ENCODE results near the gene NUMBL.

Gene NUMBL

GRCh38 chr19:40683437-40683836, 7.0 kb downstream of the NUMBL start:
- H2BK15ac ChIP-seq (ENCODE audit: low read depth, poor library complexity, severe bottlenecking): no peak overlapping the region
- no peak overlapping the region for H3K18ac ChIP-seq (ENCODE audit: low read depth in 1 of 2, low read length in 2 of 2)
- peaks cover 21% of the 10 kb centered on the region for H3K79me1 ChIP-seq (replicated peaks; ENCODE audit: low read length, poor library complexity, severe bottlenecking)
- H2BK5ac ChIP-seq (ENCODE audit: low read depth, low read length, poor library complexity, severe bottlenecking): no peak overlapping the region
- H3K4ac ChIP-seq (ENCODE audit: low read depth in 1 of 2, low read length in 2 of 2): no peak overlapping the region
- no peak overlapping the region for H4K8ac ChIP-seq (ENCODE audit: low read length)
- H3K9ac ChIP-seq (ENCODE audit: low read length): no peak overlapping the region
- peaks cover 5% of the 10 kb centered on the region for H3K4me1 ChIP-seq (ENCODE audit: control insufficient read depth, insufficient read depth, low read depth, low read length)
- H3K9me3 ChIP-seq (ENCODE audit: control insufficient read depth, low read length): no peaks in the 10 kb centered on the region
- no peak overlapping the region for H2AK5ac ChIP-seq (ENCODE audit: low read length, severe bottlenecking)
- H3K27ac ChIP-seq (ENCODE audit: low read length, poor library complexity, severe bottlenecking): no peak overlapping the region
- H2BK12ac ChIP-seq (ENCODE audit: low read length in 2 of 2): no peak overlapping the region
- H3K36me3 ChIP-seq (ENCODE audit: control insufficient read depth in 1 of 2, insufficient read depth in 2 of 2, low read depth in 1 of 2, low read length in 2 of 2): peaks cover 71 to 77% of the 10 kb centered on the region in 2 experiments
- no peak overlapping the region for H2BK120ac ChIP-seq (ENCODE audit: low read depth, low read length)
- no peak overlapping the region for H3K23ac ChIP-seq (ENCODE audit: low read length in 2 of 2)
- H3K14ac ChIP-seq (ENCODE audit: low read length in 2 of 2): no peak overlapping the region
- no peaks in the 10 kb centered on the region for H3K27me3 ChIP-seq (ENCODE audit: control insufficient read depth in 1 of 2, insufficient read depth in 1 of 2, low read length in 2 of 2)
- no peak overlapping the region for H3K4me3 ChIP-seq (ENCODE audit: insufficient read depth in 1 of 2, low read depth in 1 of 2, low read length in 2 of 2)
- DNase-seq: no peak
- H4K91ac ChIP-seq (ENCODE audit: low read length): no peak overlapping the region
- WGBS: 96% methylated on average over 9 of the region's 9 CpGs
- no peak overlapping the region for H3K4me2 ChIP-seq (ENCODE audit: low read length, poor library complexity, severe bottlenecking)
- no peak overlapping the region for H2AFZ ChIP-seq (ENCODE audit: low read depth, low read length)

- Histone ChIP-seq H3K27me3 (ENCODE audit: control insufficient read depth in 1 of 2, insufficient read depth in 1 of 2, low read length in 2 of 2) (no peaks in the 10 kb centered on the region), H4K8ac (ENCODE audit: low read length) (no peak overlapping the region), H4K91ac (ENCODE audit: low read length) (no peak overlapping the region), H2BK12ac (ENCODE audit: low read length in 2 of 2) (no peak overlapping the region), H2BK15ac (ENCODE audit: low read depth, poor library complexity, severe bottlenecking) (no peak overlapping the region), H3K9me3 (ENCODE audit: control insufficient read depth, low read length) (no peaks in the 10 kb centered on the region), H3K36me3 (ENCODE audit: control insufficient read depth in 1 of 2, insufficient read depth in 2 of 2, low read depth in 1 of 2, low read length in 2 of 2) (peaks cover 80 to 86% of the 10 kb centered on the region in 2 experiments), H3K9ac (ENCODE audit: low read length) (no peak overlapping the region), H3K23ac (ENCODE audit: low read length in 2 of 2) (no peak overlapping the region), H3K4me1 (ENCODE audit: control insufficient read depth, insufficient read depth, low read depth, low read length) (peaks cover 2% of the 10 kb centered on the region), H3K14ac (ENCODE audit: low read length in 2 of 2) (no peak overlapping the region), H3K27ac (ENCODE audit: low read length, poor library complexity, severe bottlenecking) (no peak overlapping the region), H3K4ac (ENCODE audit: low read depth in 1 of 2, low read length in 2 of 2) (no peak overlapping the region), H3K4me2 (ENCODE audit: low read length, poor library complexity, severe bottlenecking) (no peak overlapping the region), H2AK5ac (ENCODE audit: low read length, severe bottlenecking) (no peak overlapping the region), H2AFZ (ENCODE audit: low read depth, low read length) (no peak overlapping the region), H2BK120ac (ENCODE audit: low read depth, low read length) (no peak overlapping the region), H2BK5ac (ENCODE audit: low read depth, low read length, poor library complexity, severe bottlenecking) (no peak overlapping the region), H3K4me3 (ENCODE audit: insufficient read depth in 1 of 2, low read depth in 1 of 2, low read length in 2 of 2) (no peak overlapping the region), H3K18ac (ENCODE audit: low read depth in 1 of 2, low read length in 2 of 2) (no peak overlapping the region), H3K79me1 (replicated peaks; ENCODE audit: low read length, poor library complexity, severe bottlenecking) (peaks cover 16% of the 10 kb centered on the region)
- WGBS: 95% methylated on average over 16 of the region's 18 CpGs
- DNase-seq: no peak
Measured at GRCh38 chr19:40682431-40682964, 8.0 kb downstream of the NUMBL start.

- Histone ChIP-seq H3K27me3 (ENCODE audit: control insufficient read depth in 1 of 2, insufficient read depth in 1 of 2, low read length in 2 of 2) (no peaks in the 10 kb centered on the region), H2BK12ac (ENCODE audit: low read length in 2 of 2) (no peak overlapping the region), H3K9ac (ENCODE audit: low read length) (no peak overlapping the region), H3K4me1 (ENCODE audit: control insufficient read depth, insufficient read depth, low read depth, low read length) (peaks cover 2% of the 10 kb centered on the region), H3K27ac (ENCODE audit: low read length, poor library complexity, severe bottlenecking) (no peak overlapping the region), H3K36me3 (ENCODE audit: control insufficient read depth in 1 of 2, insufficient read depth in 2 of 2, low read depth in 1 of 2, low read length in 2 of 2) (peaks cover 86 to 90% of the 10 kb centered on the region in 2 experiments), H3K4me2 (ENCODE audit: low read length, poor library complexity, severe bottlenecking) (no peak overlapping the region), H3K23ac (ENCODE audit: low read length in 2 of 2) (no peak overlapping the region), H3K9me3 (ENCODE audit: control insufficient read depth, low read length) (no peaks in the 10 kb centered on the region), H3K14ac (ENCODE audit: low read length in 2 of 2) (no peak overlapping the region), H2AK5ac (ENCODE audit: low read length, severe bottlenecking) (no peak overlapping the region), H2BK15ac (ENCODE audit: low read depth, poor library complexity, severe bottlenecking) (no peak overlapping the region), H3K18ac (ENCODE audit: low read depth in 1 of 2, low read length in 2 of 2) (no peak overlapping the region), H2BK120ac (ENCODE audit: low read depth, low read length) (no peak overlapping the region), H4K8ac (ENCODE audit: low read length) (no peak overlapping the region), H3K79me1 (replicated peaks; ENCODE audit: low read length, poor library complexity, severe bottlenecking) (peaks cover 10% of the 10 kb centered on the region), H4K91ac (ENCODE audit: low read length) (no peak overlapping the region), H3K4ac (ENCODE audit: low read depth in 1 of 2, low read length in 2 of 2) (no peak overlapping the region), H2BK5ac (ENCODE audit: low read depth, low read length, poor library complexity, severe bottlenecking) (no peak overlapping the region), H2AFZ (ENCODE audit: low read depth, low read length) (no peak overlapping the region), H3K4me3 (ENCODE audit: insufficient read depth in 1 of 2, low read depth in 1 of 2, low read length in 2 of 2) (no peak overlapping the region)
- DNase-seq: no peak
- 89% methylated on average over 4 of the region's 4 CpGs for WGBS
Measured at GRCh38 chr19:40681039-40681438, 9.4 kb downstream of the NUMBL start.

GRCh38 chr19:40677156-40677555, 13.3 kb downstream of the NUMBL start:
- no peak overlapping the region for H2BK15ac ChIP-seq (ENCODE audit: low read depth, poor library complexity, severe bottlenecking)
- H3K4ac ChIP-seq (ENCODE audit: low read depth in 1 of 2, low read length in 2 of 2): no peak overlapping the region
- peaks cover 7% of the 10 kb centered on the region for H3K4me1 ChIP-seq (ENCODE audit: control insufficient read depth, insufficient read depth, low read depth, low read length)
- no peak overlapping the region for H2BK12ac ChIP-seq (ENCODE audit: low read length in 2 of 2)
- H3K79me1 ChIP-seq (replicated peaks; ENCODE audit: low read length, poor library complexity, severe bottlenecking): peaks cover 4% of the 10 kb centered on the region
- H3K14ac ChIP-seq (ENCODE audit: low read length in 2 of 2): no peak overlapping the region
- no peaks in the 10 kb centered on the region for H3K9me3 ChIP-seq (ENCODE audit: control insufficient read depth, low read length)
- H4K8ac ChIP-seq (ENCODE audit: low read length): peak overlapping the region; percentile 22
- no peak overlapping the region for H3K27ac ChIP-seq (ENCODE audit: low read length, poor library complexity, severe bottlenecking)
- no peak for DNase-seq
- H2AK5ac ChIP-seq (ENCODE audit: low read length, severe bottlenecking): no peak overlapping the region
- no peak overlapping the region for H2BK5ac ChIP-seq (ENCODE audit: low read depth, low read length, poor library complexity, severe bottlenecking)
- peaks cover 81 to 93% of the 10 kb centered on the region in 2 experiments for H3K36me3 ChIP-seq (ENCODE audit: control insufficient read depth in 1 of 2, insufficient read depth in 2 of 2, low read depth in 1 of 2, low read length in 2 of 2)
- no peak overlapping the region for H2AFZ ChIP-seq (ENCODE audit: low read depth, low read length)
- no peak overlapping the region for H4K91ac ChIP-seq (ENCODE audit: low read length)
- WGBS: 97% methylated on average over 23 of the region's 23 CpGs
- no peaks in the 10 kb centered on the region for H3K27me3 ChIP-seq (ENCODE audit: control insufficient read depth in 1 of 2, insufficient read depth in 1 of 2, low read length in 2 of 2)
- no peak overlapping the region for H2BK120ac ChIP-seq (ENCODE audit: low read depth, low read length)
- no peak overlapping the region for H3K9ac ChIP-seq (ENCODE audit: low read length)
- H3K23ac ChIP-seq (ENCODE audit: low read length in 2 of 2): no peak overlapping the region
- no peak overlapping the region for H3K18ac ChIP-seq (ENCODE audit: low read depth in 1 of 2, low read length in 2 of 2)
- no peak overlapping the region for H3K4me3 ChIP-seq (ENCODE audit: insufficient read depth in 1 of 2, low read depth in 1 of 2, low read length in 2 of 2)
- no peak overlapping the region for H3K4me2 ChIP-seq (ENCODE audit: low read length, poor library complexity, severe bottlenecking)

All from mesenchymal stem cell (in vitro differentiated cells and primary cell).